HG02981 (cell line): ENCODE data around the gene FGGY.

Experiments used
- ATAC-seq: cut with Tn5 transposase; IDR thresholded peaks from one replicate; pipeline ENCODE4 v1.9.1; 2021; ENCODE audit warnings: mild to moderate bottlenecking, moderate library complexity; ENCODE audit not compliant: unreplicated experiment

The FGGY gene

GRCh38 chr1:59779949-59780348 lies 483.1 kb downstream of the FGGY start:
- ATAC-seq = no peak

GRCh38 chr1:59788825-59789224 lies 491.9 kb downstream of the FGGY start:
- no peak for ATAC-seq

- ATAC-seq = no peak
Observed at GRCh38 chr1:59798600-59798999, 501.7 kb downstream of the FGGY start.

- no peak for ATAC-seq
Observed at GRCh38 chr1:59803458-59804038, 506.7 kb downstream of the FGGY start.

- no peak for ATAC-seq
Observed at GRCh38 chr1:59804301-59804700, 507.4 kb downstream of the FGGY start.

GRCh38 chr1:59805554-59805953 lies 508.7 kb downstream of the FGGY start:
- ATAC-seq = no peak
